Subcutaneous adipose tissue (tissue), 4 donors: ENCODE data around the gene GLIS2. TPM values are rescaled to one million over a fixed set of nuclear protein-coding genes. Genes with fewer than 3 reads are reported as not detected.

ENCODE experiments used
- total RNA-seq, 4 donors: library from RNA; depleted of rRNA; stranded (reverse); fragments of >200 nt; gene quantifications; one replicate each; pipeline ENCODE4 v1.1.0, GENCODE V29; 2016
- TF ChIP-seq, protein P1 (sequence below): fragments of 450-650 bp; IDR thresholded peaks from one replicate; pipeline ENCODE4 v1.5.1; 2016; ENCODE audit warnings: low read depth, mild to moderate bottlenecking, control low read depth, antibody characterized with exemption, moderate library complexity

Gene GLIS2
- total RNA-seq, 4 donors from 2014 or later = 0.85 to 2.1 (median 1.5) TPM

DNA sequence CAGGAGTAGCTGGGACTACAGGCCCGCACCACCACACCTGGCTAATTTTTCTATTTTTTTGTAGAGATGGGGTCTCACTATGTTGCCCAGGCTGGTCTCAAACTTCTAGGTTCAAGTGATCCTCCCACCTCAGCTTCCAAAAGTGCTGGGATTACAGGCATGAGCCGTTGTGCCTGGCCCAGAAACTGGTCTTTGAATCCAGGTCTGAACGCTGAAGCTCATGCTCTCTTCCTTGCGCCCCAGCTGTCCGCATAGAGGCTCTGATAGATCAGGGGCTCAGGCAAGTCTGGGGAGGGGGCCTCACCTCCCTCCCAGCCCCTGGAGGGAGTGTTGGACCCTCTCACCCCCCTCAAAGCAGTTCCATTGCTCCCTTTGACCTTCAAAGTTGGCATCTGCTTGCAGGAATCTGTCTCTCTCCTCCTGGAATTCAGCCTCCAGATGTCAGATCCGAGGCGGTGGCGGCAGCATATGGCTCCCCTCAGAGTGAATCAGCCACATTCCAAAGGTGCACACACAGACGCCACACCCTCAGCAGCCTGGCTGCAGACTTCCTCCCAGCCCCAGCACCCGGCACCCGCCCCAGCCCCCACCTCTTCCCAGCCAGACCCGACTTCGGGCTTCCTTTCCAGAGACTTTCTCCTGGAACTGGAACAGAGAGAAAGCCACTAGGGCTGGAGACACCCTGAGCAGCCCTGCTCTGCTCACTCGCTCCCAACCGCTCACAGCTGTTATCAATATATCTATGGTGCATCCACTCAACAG is 16.9 kb upstream of the GLIS2 start:
- TF ChIP-seq, protein P1, sequence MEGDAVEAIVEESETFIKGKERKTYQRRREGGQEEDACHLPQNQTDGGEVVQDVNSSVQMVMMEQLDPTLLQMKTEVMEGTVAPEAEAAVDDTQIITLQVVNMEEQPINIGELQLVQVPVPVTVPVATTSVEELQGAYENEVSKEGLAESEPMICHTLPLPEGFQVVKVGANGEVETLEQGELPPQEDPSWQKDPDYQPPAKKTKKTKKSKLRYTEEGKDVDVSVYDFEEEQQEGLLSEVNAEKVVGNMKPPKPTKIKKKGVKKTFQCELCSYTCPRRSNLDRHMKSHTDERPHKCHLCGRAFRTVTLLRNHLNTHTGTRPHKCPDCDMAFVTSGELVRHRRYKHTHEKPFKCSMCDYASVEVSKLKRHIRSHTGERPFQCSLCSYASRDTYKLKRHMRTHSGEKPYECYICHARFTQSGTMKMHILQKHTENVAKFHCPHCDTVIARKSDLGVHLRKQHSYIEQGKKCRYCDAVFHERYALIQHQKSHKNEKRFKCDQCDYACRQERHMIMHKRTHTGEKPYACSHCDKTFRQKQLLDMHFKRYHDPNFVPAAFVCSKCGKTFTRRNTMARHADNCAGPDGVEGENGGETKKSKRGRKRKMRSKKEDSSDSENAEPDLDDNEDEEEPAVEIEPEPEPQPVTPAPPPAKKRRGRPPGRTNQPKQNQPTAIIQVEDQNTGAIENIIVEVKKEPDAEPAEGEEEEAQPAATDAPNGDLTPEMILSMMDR = no peak

DNA sequence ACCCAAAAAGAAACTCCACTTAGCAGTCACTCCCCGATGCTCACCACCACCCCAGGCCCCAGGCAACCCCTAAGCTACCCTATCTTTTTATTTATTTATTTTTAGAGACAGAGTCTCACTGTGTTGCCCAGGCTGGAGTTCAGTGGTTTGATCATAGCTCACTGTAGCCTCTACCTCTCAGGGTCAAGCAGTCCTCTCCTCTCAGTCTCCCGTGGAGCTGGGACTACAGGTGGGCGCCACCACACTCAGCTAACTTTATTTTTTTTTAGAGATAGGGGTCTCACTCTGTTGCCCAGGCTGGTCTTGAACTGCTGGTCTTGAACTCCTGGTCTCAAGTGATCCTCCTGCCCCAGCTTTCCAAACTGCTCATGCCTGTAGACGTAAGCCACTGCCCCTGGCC is 14.7 kb upstream of the GLIS2 start:
- TF ChIP-seq, protein P1 = no peak

DNA sequence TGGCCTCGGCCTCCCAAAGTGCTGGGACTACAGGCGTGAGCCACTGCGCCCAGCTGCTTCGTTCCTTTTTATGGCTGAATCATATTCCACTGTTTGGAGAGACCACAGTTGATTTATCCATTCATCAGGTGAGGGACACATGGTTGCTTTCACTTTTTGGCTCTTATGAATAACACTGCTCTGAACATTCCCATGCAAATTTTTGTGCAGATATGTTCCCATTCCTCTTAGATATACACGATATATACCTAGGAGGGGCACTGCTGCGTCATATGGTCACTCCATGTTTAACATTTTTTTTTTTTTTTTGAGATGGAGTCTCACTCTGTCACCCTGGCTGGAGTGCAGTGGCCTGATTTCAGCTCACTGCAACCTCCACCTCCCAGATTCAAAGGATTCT is 13.9 kb upstream of the GLIS2 start:
- TF ChIP-seq, protein P1 = no peak

DNA sequence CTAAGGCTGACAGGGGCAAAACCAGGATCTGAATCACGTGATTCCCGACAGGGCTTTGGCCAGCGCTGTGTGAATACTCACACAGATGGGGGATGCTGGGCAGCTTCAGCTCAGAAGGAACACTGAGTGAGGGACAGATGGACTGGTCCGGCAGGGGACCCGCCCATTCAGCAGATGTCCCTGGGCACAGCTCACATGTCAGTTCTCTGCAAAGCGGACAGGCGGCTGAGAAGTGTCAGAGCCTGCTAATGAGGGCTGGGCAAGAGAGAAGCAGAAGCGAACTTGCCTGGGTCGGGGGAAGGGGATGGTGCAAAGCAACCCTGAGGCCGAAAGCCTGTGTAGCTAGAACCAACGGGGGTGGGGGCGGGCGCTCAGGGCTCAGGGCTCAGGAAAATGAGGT is 11.9 kb upstream of the GLIS2 start:
- TF ChIP-seq, protein P1 = no peak

DNA sequence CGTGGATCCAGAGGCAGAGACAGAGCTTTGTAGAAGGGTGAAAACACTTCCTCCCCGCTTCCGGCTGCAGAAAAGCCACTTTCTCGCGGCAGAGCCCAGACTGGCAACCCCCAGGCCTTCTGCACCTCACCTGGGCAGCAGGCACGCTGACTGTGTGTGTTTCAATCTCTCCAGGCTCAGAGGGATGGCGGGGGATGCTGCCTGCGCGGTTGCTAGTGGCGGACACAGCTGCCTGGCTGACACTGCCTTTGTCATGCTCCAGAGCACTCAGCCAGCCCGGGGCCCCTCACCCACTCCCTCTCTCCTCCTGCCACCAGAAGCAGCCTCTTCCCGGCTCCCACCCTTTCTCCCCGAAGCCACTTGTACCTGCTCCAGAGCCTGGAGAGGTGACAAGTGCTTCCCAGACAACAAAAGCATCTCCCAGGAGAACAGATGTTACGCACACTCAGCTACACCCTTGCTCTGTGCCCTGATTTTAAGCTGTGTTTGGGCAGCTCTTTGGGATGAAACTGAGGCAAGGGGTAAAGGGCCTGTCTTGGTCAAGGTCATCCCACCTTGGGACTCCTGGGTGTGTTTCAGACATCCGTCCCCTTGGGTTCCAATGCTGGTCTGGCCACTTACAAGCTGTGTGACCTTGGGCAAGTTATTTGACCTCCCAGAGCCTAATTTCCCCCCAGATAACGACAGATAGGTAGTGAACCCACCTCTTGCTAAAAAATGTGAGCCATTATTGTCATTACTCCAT is 9.2 kb upstream of the GLIS2 start:
- TF ChIP-seq, protein P1 = no peak

DNA sequence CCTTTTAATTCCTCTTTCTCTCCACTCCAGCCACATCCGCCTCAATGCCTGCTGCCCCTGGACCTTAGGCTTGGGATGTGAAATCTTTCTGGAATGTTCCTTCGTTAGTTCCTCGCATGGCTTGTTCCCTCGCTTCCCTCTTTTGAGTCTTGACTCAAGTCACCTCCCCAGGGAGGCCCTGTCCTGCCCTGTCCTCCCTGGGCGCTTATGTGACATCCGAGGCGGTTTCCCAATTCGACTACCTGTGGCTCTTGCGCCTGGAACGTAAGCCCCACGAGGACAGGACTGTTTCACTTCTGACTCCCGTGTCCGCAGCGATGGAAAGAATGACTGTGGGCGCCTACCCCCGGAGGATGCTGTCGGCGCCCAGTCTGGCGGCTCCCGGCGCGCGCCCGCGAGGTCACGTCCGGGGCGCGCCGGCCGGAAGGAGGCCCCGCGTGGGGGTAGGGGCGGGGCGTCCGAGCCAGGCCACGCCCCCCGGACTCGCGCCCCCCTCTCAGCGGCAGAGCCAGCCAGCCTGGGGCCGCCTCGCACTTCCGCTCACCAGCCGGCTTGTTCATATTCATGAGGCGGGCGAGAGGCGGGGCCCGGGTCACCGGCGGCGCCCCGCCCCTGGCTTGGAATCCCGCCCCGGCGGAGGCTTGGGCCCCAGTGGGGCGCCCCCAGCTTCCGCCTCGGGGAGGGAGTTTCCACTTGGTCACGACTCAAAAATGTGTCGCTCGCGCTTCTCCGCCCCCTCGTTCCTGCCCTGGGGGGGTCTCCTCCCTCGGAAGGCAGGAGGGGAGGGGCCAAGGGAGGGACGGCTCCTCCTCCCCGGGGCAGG is 8.4 kb upstream of the GLIS2 start:
- TF ChIP-seq, protein P1 = no peak
